CD4-positive, alpha-beta memory T cell (primary cell): ENCODE data around the gene ZSWIM1. TPM values are rescaled to one million over a fixed set of nuclear protein-coding genes. Genes with fewer than 3 reads are reported as not detected.

ENCODE experiments used
- CTCF ChIA-PET: fragments of 350-600 bp; sonication (Branson Sonifier 250); formaldehyde crosslinking; loops from one replicate; lab custom pipeline; 2021; ENCODE audit warnings: inconsistent platforms; ENCODE audit not compliant: partially characterized antibody; lab: Charles Lee
- POLR2A ChIA-PET: fragments of 350-600 bp; sonication (Branson Sonifier 250); formaldehyde crosslinking; loops from one replicate; lab custom pipeline; 2021; ENCODE audit not compliant: partially characterized antibody; lab: Charles Lee
- DNase-seq, 5 donors: peaks; one replicate each; pipeline versions ENCODE4 v3.0.0 to v3.0.0-alpha.2; 2020 to 2022; ENCODE audit warnings: mixed read lengths in 1 of 5
- H3K27ac ChIP-seq: one replicate; pipeline ENCODE4 v1.7.0; 2013; ENCODE audit warnings: low read depth, low read length
- H3K27me3 ChIP-seq: 2 replicates; pipeline ENCODE4 v1.7.0; 2013; ENCODE audit warnings: mild to moderate bottlenecking, low read length, moderate library complexity; ENCODE audit not compliant: insufficient read depth
- H3K36me3 ChIP-seq: 2 replicates; pipeline ENCODE4 v1.7.0; 2013; ENCODE audit warnings: mild to moderate bottlenecking, low read length, moderate library complexity; ENCODE audit not compliant: insufficient read depth
- H3K4me1 ChIP-seq: 2 replicates; pipeline ENCODE4 v1.7.0; 2013; ENCODE audit warnings: mild to moderate bottlenecking, low read length, moderate library complexity; ENCODE audit not compliant: insufficient read depth
- H3K4me3 ChIP-seq, 2 donors: one replicate each; pipeline ENCODE4 v1.7.0; 2013; ENCODE audit warnings: low read length in 2 of 2, mild to moderate bottlenecking in 1 of 2
- H3K9me3 ChIP-seq, 2 donors: one replicate each; pipeline ENCODE4 v1.7.0; 2013; ENCODE audit warnings: low read length in 2 of 2, control low read depth in 1 of 2; ENCODE audit not compliant: control insufficient read depth in 1 of 2
- H3K27ac Mint-ChIP-seq, 7 donors: one replicate each; pipeline ENCODE4 v1.8.0; 2020 to 2021; ENCODE audit warnings: mixed read lengths in 7 of 7, mild to moderate bottlenecking in 6 of 7, inconsistent platforms in 3 of 7, moderate library complexity in 3 of 7
- H3K27me3 Mint-ChIP-seq, 2 donors: one replicate each; pipeline ENCODE4 v1.8.0; 2020 to 2021; ENCODE audit warnings: mixed read lengths in 2 of 2
- H3K36me3 Mint-ChIP-seq, 2 donors: one replicate each; pipeline ENCODE4 v1.8.0; 2020 to 2021; ENCODE audit warnings: mixed read lengths in 2 of 2, inconsistent platforms in 1 of 2, mild to moderate bottlenecking in 1 of 2
- H3K4me1 Mint-ChIP-seq, 4 donors: one replicate each; pipeline ENCODE4 v1.8.0; 2020 to 2021; ENCODE audit warnings: mixed read lengths in 4 of 4, mild to moderate bottlenecking in 1 of 4
- H3K4me3 Mint-ChIP-seq, 8 donors: one replicate each; pipeline ENCODE4 v1.8.0; 2020 to 2021; ENCODE audit warnings: mixed read lengths in 8 of 8, mild to moderate bottlenecking in 7 of 8, moderate library complexity in 6 of 8, inconsistent platforms in 3 of 8
- H3K9me3 Mint-ChIP-seq, 8 donors: one replicate each; pipeline ENCODE4 v1.8.0; 2020 to 2021; ENCODE audit warnings: mixed read lengths in 8 of 8, mild to moderate bottlenecking in 5 of 8, inconsistent platforms in 3 of 8, moderate library complexity in 1 of 8
- intact Hi-C: fragments of 100-400 bp; cut with micrococcal nuclease; formaldehyde crosslinking; loops from one replicate; pipeline ENCODE4 v1.15.1; 2023
- polyA plus RNA-seq, 2 donors: library from polyadenylated mRNA; unstranded; fragments of 300-500 nt; fragmentation: Illumina TruSeq; gene quantifications; one replicate each; pipeline ENCODE4 v1.2.3, GENCODE V29; 2021
- total RNA-seq, 2 experiments: library from RNA; stranded (reverse); gene quantifications; one replicate each; pipeline ENCODE4 v1.2.3, GENCODE V29; 2021

ZSWIM1 gene
- total and polyA plus RNA-seq, 4 experiments from 2014 or later: 0.86 to 18.5 (median 13.4) TPM

DNA sequence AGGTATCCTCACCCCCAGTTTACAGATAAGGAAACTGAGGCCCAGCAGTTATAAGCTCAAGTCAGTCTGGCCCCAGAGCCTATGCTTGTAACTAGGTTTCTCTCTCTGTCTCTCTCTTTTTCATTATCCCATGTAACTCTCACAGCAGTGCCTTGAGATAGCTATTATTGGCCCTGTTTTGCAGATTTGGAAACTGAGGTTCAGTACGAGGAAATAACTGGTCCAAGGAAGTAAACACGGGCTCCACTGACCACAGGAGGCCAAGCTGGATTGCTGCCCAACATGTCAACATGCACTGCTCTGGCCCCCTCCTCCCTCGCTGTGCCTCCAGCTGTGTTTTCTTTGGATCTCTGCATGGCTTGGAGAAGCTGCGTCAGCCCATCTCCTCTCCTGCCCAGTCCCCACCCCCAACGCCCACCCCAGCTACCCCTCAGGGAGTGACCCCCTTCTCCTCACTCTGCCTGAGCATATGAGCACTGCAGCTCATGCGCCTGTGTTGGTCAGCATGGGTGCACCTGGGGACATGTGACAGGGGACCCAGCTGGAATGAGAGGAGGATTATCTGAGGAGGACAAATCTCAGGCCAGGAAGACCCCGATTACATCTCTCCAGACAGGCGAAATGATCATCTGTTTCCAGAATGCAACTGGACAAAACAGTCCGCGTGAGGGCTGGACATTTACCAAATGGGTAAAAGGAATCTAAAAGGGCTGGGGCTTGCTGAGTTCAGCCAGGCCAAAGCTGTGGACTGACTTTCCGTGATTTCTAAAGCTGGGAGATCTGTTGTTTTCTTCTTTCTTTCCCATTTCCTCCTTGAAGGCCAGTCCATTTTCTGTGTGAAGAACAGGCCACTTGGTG, 38.7 kb downstream of the ZSWIM1 start:
- no peaks in the 10 kb centered on the region for H3K36me3 ChIP-seq
- CTCF ChIA-PET: interaction anchor here (1.2 to 1.5 kb wide), 2 partner anchors 14 to 121 kb away, joined by 4 to 5 read pairs; partner anchors contain the start of gene PCIF1
- peaks cover 4% of the 10 kb centered on the region for H3K4me1 ChIP-seq
- DNase-seq: no peak
- no peak overlapping the region for H3K4me3 Mint-ChIP-seq
- peaks cover 0 to 3% (median 0%) of the 10 kb centered on the region in 4 donors for H3K4me1 Mint-ChIP-seq
- H3K27ac Mint-ChIP-seq: peak overlapping the region in 1 of 7 donors; percentile 70
- peaks cover 17 to 24% of the 10 kb centered on the region in 2 donors for H3K27me3 Mint-ChIP-seq
- intact Hi-C loops: no loop called here
- POLR2A ChIA-PET: interaction anchor here (1.0 to 1.5 kb wide), 3 partner anchors 15 to 30 kb away, joined by 4 to 5 read pairs (median 4); partner anchors contain the start of gene PCIF1
- no peaks in the 10 kb centered on the region for H3K36me3 Mint-ChIP-seq
- peaks cover 12% of the 10 kb centered on the region for H3K27me3 ChIP-seq
- no peak overlapping the region for H3K27ac ChIP-seq
- no peaks in the 10 kb centered on the region for H3K9me3 Mint-ChIP-seq
- H3K9me3 ChIP-seq: no peaks in the 10 kb centered on the region
- no peak overlapping the region for H3K4me3 ChIP-seq

DNA sequence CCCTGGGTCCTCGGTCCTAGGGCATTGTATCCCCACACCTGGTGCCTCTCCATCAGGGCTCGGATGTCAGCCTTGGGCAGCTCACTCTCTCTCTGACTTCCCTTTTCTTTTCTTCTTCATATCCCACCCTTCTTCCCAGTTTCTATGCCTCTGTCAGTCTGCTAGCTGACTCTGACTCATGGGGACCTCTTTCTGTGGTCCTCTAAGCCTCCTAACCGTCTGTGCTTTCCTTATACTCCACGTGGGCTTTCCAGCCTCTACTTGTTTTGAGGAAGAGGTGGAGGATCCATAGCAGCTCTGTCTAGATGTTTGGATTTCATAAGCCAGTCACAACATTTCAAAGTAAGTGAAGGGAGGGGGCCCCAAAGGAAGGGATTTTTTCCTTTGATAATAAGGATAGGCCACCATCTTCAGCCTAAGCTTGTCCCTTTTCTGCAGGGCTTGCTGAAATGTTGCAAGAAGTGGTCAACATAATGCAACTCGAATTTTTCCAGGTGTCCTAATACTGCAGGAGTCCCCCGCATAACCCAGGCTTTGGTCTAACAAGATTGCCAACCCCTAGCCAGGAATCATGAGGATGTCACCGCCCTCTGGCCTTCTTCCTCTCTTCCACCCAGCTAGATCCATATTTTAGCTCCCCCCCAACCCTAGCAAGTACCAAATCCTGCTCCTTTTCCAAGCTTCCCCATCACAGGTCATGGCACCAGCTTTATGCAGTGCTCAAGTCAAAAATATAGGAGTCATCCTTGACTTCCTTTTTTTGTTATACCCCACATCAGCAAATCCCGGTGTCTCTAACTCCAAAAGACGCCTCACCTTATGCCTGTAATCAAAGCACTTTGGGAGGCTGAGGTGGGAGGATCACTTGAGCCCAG, 39.7 kb downstream of the ZSWIM1 start:
- CTCF ChIA-PET: interaction anchor here (1.3 to 1.5 kb wide), 2 partner anchors 13 to 121 kb away, joined by 3 to 5 read pairs; partner anchors contain the start of gene PCIF1
- no peak overlapping the region for H3K4me3 Mint-ChIP-seq
- peaks cover 0 to 3% (median 0%) of the 10 kb centered on the region in 4 donors for H3K4me1 Mint-ChIP-seq
- H3K36me3 ChIP-seq: no peaks in the 10 kb centered on the region
- H3K27me3 ChIP-seq: peaks cover 12% of the 10 kb centered on the region
- no peaks in the 10 kb centered on the region for H3K9me3 Mint-ChIP-seq
- H3K36me3 Mint-ChIP-seq: no peaks in the 10 kb centered on the region
- H3K9me3 ChIP-seq: no peaks in the 10 kb centered on the region
- no peak overlapping the region for H3K4me3 ChIP-seq
- peaks cover 17 to 24% of the 10 kb centered on the region in 2 donors for H3K27me3 Mint-ChIP-seq
- POLR2A ChIA-PET: interaction anchor here (1.5 kb wide), 1 partner anchor 14 kb away, joined by 5 read pairs; the partner anchor contains the start of gene PCIF1
- DNase-seq: no peak
- intact Hi-C loops: no loop called here
- no peak overlapping the region for H3K27ac ChIP-seq
- H3K27ac Mint-ChIP-seq: peak overlapping the region in 1 of 7 donors; percentile 6
- peaks cover 4% of the 10 kb centered on the region for H3K4me1 ChIP-seq

DNA sequence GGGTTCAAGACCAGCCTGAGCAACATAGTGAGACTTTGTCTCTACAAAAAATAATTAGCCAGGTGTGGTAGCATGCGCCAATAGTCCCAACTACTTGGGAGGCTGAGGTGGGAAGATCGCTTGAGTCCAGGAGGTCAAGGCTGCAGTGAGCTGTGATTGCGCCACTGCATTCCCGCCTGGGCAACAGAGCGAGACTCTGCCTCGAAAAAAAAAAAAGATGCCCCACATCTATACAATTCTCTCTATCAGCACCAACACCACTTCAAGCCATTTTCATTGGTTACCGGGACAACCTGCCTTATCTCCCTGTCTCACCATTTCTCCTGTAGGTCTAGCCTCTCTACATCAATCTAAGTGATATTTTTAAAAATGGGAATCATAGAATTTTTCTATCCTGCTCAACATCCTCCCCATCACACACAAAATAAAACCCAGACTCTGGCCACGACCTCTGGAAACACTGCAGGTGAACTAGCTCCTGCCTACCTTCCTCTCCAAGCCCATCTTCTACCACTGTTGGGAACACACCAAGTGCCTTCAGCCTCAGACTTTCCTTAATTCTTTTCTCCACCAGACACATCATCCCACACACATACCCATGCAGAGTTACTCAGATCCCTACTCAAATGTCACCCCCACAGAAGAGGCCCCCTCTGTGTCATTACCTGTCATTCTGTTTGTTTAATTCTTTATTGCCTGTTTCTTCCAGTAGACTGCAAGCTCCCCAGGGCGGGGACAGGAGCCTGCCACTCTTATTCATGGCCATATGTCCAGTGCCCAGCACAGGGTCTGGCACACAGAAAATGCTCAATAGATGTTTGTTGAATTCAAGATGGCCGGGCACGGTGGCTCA, 40.5 kb downstream of the ZSWIM1 start:
- H3K27ac Mint-ChIP-seq: peak overlapping the region in 1 of 7 donors; percentile 21
- H3K4me1 Mint-ChIP-seq: peaks cover 0 to 3% (median 0%) of the 10 kb centered on the region in 4 donors
- H3K27me3 ChIP-seq: peaks cover 7% of the 10 kb centered on the region
- H3K4me1 ChIP-seq: peaks cover 4% of the 10 kb centered on the region
- H3K9me3 ChIP-seq: no peaks in the 10 kb centered on the region
- ChIA-PET POLR2A (interaction anchor here (1.5 kb wide), 1 partner anchor 13 kb away, joined by 5 read pairs; the partner anchor contains the start of gene PCIF1), CTCF (interaction anchor here (1.3 to 1.5 kb wide), 2 partner anchors 12 to 122 kb away, joined by 3 to 5 read pairs; partner anchors contain the start of gene PCIF1)
- H3K36me3 ChIP-seq: no peaks in the 10 kb centered on the region
- H3K4me3 Mint-ChIP-seq: no peak overlapping the region
- H3K27ac ChIP-seq: no peak overlapping the region
- H3K4me3 ChIP-seq: no peak overlapping the region
- no peaks in the 10 kb centered on the region for H3K9me3 Mint-ChIP-seq
- no peak for DNase-seq
- peaks cover 16 to 20% of the 10 kb centered on the region in 2 donors for H3K27me3 Mint-ChIP-seq
- no peaks in the 10 kb centered on the region for H3K36me3 Mint-ChIP-seq
- intact Hi-C loops: no loop called here

DNA sequence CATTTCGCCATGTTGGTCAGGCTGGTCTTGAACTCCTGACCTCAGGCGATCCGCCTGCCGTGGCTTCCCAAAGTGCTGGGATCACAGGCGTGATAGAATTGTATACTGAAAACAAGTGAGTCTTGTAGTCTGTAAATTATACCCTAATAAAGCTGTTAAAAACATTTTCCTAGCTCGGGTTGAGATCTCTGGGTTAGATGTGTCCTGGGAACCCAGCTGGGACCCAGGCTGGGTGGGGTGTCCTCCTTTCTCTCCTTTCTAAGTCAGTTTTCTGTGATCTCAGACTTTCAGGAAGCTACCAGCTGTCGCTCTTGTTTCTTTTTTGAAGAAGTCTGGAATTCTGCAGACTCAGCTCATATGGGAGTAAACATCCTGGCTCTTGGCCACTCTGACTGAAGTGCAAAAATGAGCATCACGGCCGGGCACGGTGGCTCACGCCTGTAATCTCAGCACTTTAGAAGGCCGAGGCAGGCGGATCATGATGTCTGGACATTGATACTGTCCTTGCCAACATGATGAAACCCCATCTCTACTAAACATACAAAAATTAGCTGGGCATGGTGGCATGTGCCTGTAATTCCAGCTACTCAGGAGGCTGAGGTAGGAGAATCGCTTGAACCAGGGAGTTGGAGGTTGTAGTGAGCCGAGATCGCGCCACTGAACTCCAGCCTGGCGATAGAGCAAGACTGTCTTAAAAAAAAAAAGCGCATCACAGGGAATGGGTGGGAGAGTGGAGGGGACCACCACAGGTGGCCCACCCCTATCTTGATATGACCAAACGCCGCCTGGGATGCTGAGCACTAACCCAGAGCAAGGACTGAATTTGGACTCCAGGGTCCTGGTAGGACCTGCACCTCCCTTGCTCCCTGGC, 43.6 kb downstream of the ZSWIM1 start:
- Histone ChIP-seq H3K4me1 (peaks cover 4% of the 10 kb centered on the region), H3K4me3 (no peak overlapping the region), H3K27ac (no peak overlapping the region), H3K36me3 (no peaks in the 10 kb centered on the region), H3K27me3 (peaks cover 7% of the 10 kb centered on the region), H3K9me3 (no peaks in the 10 kb centered on the region)
- H3K27ac Mint-ChIP-seq: peak overlapping the region in 2 of 7 donors; percentile 3 to 31
- POLR2A ChIA-PET: interaction anchor here (0.7 to 2.5 kb wide), 6 partner anchors 10 to 68 kb away, joined by 3 to 13 read pairs (median 3); partner anchors contain the start of gene PCIF1
- no peak overlapping the region for H3K4me3 Mint-ChIP-seq
- no peaks in the 10 kb centered on the region for H3K36me3 Mint-ChIP-seq
- peaks cover 7 to 11% of the 10 kb centered on the region in 2 donors for H3K27me3 Mint-ChIP-seq
- peaks cover 0 to 4% (median 2%) of the 10 kb centered on the region in 4 donors for H3K4me1 Mint-ChIP-seq
- intact Hi-C loops: no loop called here
- CTCF ChIA-PET: interaction anchor here (1.1 to 1.4 kb wide), 3 partner anchors 8 to 124 kb away, joined by 3 to 4 read pairs (median 3); partner anchors contain the start of gene PCIF1
- no peaks in the 10 kb centered on the region for H3K9me3 Mint-ChIP-seq
- DNase-seq: no peak

DNA sequence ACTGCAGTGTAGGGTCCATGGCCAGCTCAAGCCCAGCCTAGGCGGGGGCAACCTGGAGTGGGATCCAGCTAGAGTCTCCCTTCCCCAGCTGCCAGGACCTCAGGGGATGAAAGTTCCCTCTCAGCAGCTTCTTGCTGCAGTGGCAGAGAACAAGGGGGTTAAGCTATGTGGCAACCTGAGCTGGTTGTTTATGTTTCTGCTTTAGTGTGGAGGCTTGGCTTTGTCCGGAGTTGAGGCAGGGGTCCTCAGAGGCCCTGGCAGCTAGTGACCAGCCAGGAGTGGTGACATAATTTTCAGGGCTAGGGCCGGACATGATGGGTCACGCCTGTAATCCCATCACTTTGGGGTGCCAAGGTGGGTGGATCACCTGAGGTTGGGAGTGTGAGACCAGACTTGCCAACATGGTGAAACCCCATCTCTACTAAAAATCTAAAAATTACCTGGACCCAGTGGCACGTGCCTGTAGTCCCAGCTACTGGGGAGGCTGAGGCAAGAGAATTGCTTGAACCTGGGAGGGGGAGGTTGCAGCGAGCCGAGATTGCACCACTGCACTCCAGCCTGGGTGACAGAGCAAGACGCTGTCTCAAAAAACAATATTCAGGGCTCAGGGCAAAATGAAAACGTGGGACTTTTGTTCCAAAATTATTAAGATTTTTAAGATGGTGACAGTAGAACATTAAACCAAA, 44.9 kb downstream of the ZSWIM1 start:
- intact Hi-C loops: no loop called here
- Mint-ChIP-seq H3K4me3 (no peak overlapping the region), H3K4me1 (peaks cover 0 to 4% (median 2%) of the 10 kb centered on the region in 4 donors), H3K9me3 (no peaks in the 10 kb centered on the region), H3K27ac (no peak overlapping the region), H3K27me3 (peaks cover 2 to 5% of the 10 kb centered on the region in 2 donors), H3K36me3 (no peaks in the 10 kb centered on the region)
- Histone ChIP-seq H3K36me3 (no peaks in the 10 kb centered on the region), H3K4me3 (no peak overlapping the region), H3K9me3 (no peaks in the 10 kb centered on the region), H3K27ac (no peak overlapping the region), H3K4me1 (peaks cover 4% of the 10 kb centered on the region), H3K27me3 (peaks cover 2% of the 10 kb centered on the region)
- no peak for DNase-seq
- POLR2A ChIA-PET: interaction anchor here (0.7 to 2.5 kb wide), 3 partner anchors 8 to 36 kb away, joined by 3 to 13 read pairs (median 3); partner anchors contain the start of gene PCIF1
- CTCF ChIA-PET: interaction anchor here (0.9 kb wide), 1 partner anchor 88 kb away, joined by 3 read pairs; no protein-coding TSS in a partner anchor
